Uterus (tissue), 4 donors: ENCODE measurements around the gene BRSK2. TPM values are rescaled to one million over a fixed set of nuclear protein-coding genes. Genes with fewer than 3 reads are reported as not detected.

Experiments used
- DNase-seq, 2 donors: peaks; one replicate each; pipeline ENCODE4 v3.0.0-alpha.2; 2019 to 2020
- H3K27ac ChIP-seq, 2 donors: fragments of 200-600 bp; sonication (generic); 1 replicate in 1 of 2; 2 replicates in 1 of 2; pipeline ENCODE4 v1.5.1; 2016 to 2018
- H3K27me3 ChIP-seq, 2 donors: fragments of 200-600 bp; sonication (generic); one replicate each; pipeline ENCODE4 v1.5.1; 2018 to 2019; ENCODE audit warnings: control low read depth in 1 of 2
- H3K36me3 ChIP-seq, 2 donors: fragments of 200-600 bp; sonication (generic); one replicate each; pipeline ENCODE4 v1.5.1; 2019; ENCODE audit warnings: control low read depth in 1 of 2
- H3K4me1 ChIP-seq, 2 donors: fragments of 200-600 bp; sonication (generic); one replicate each; pipeline ENCODE4 v1.5.1; 2018 to 2019; ENCODE audit warnings: control low read depth in 1 of 2
- H3K4me3 ChIP-seq, 2 donors: fragments of 200-600 bp; sonication (generic); 1 replicate in 1 of 2; 2 replicates in 1 of 2; pipeline ENCODE4 v1.5.1; 2018 to 2019; ENCODE audit warnings: mild to moderate bottlenecking in 1 of 2
- H3K9me3 ChIP-seq, 2 donors: fragments of 200-600 bp; sonication (generic); one replicate each; pipeline ENCODE4 v1.5.1; 2019; ENCODE audit warnings: control low read depth in 1 of 2
- CTCF ChIP-seq, 4 experiments: fragments of 200-600 bp in 2 of 4; fragments of 450-650 bp in 2 of 4; sonication (generic) in 2 of 4; IDR thresholded peaks; one replicate each; pipeline ENCODE4 v1.5.1; 2016 to 2019; ENCODE audit warnings: antibody characterized with exemption in 4 of 4, mild to moderate bottlenecking in 2 of 4, moderate library complexity in 1 of 4
- POLR2A ChIP-seq, 2 donors: fragments of 450-650 bp; IDR thresholded peaks; one replicate each; pipeline ENCODE4 v1.6.1; 2016; ENCODE audit warnings: antibody characterized with exemption in 2 of 2, mild to moderate bottlenecking in 1 of 2, moderate library complexity in 1 of 2
- intact Hi-C: fragments of 100-400 bp; cut with DNase I; formaldehyde crosslinking; loops from one replicate; pipeline ENCODE4 v1.15.1; 2023; ENCODE audit warnings: low total_unique reads
- total RNA-seq, 4 donors: library from RNA; depleted of rRNA in 3 of 4; stranded (reverse); fragments of >200 nt in 3 of 4; gene quantifications; one replicate each; pipeline versions ENCODE4 v1.1.0 to v1.2.4, GENCODE V29; 2014 to 2023
- donor health status: DM: yes; HTN: yes; CAD: no.

Gene BRSK2
- total RNA-seq, 4 donors from 2014 or later = 1.5 to 2.2 TPM; not detected in 2

DNA sequence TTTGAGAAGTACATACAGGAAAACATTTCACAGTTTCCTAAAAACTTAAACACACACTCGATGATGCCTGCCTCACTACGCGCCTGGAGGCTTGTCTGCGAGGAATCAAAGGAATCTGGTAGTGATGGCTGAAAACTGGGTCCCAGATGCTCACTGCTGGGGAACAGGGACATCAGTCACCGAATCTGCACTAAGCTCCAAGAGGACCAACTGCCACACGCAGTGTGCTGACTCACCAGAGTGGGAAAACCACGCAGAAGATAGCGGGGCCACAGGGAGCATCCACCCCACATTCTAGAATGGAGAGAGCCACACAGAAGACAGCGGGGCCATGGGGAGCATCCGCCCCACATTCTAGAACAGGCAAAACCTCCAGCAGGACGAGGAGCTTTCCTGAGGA, 121.2 kb downstream of the BRSK2 start:
- DNase-seq = no peak
- Histone ChIP-seq H3K27me3 (no peaks in the 10 kb centered on the region), H3K36me3 (no peaks in the 10 kb centered on the region), H3K4me3 (no peak overlapping the region), H3K27ac (no peak overlapping the region), H3K9me3 (no peaks in the 10 kb centered on the region), H3K4me1 (peaks cover 9 to 21% of the 10 kb centered on the region in 2 donors)
- TF ChIP-seq POLR2A (IDR thresholded peaks at IDR 0.05) (no peak), CTCF (IDR thresholded peaks at IDR 0.05) (no peak)
- intact Hi-C loops = loop anchor here (10.0 kb wide), 1 partner anchor 306 kb away; no protein-coding TSS in a partner anchor

GRCh38 chr11:1511937-1512496, 122.3 kb downstream of the BRSK2 start:
- Histone ChIP-seq H3K9me3 (no peaks in the 10 kb centered on the region), H3K27ac (no peak overlapping the region), H3K36me3 (no peaks in the 10 kb centered on the region), H3K4me1 (peaks cover 9 to 23% of the 10 kb centered on the region in 2 donors), H3K27me3 (no peaks in the 10 kb centered on the region), H3K4me3 (no peak overlapping the region)
- no peak for DNase-seq
- intact Hi-C loops = loop anchor here (10.0 kb wide), 1 partner anchor 307 kb away; no protein-coding TSS in a partner anchor
- TF ChIP-seq CTCF (IDR thresholded peaks at IDR 0.05) (no peak), POLR2A (IDR thresholded peaks at IDR 0.05) (no peak)

Other genes with a start within 250 kb of the BRSK2 start
- gene MUC5AC, start 232.0 kb upstream of the BRSK2 start, total RNA-seq = under 1 TPM in 1 of 4 donors, not detected in 3; under 0.01 TPM
- 1 to 10 TPM in 2 of 4 donors, under 1 TPM in 2; under 0.01 to 3.8 (median 0.71) TPM for gene MUC5B, start 166.9 kb upstream of the BRSK2 start, total RNA-seq
- gene TOLLIP, start 80.3 kb upstream of the BRSK2 start, total RNA-seq = 10 to 100 TPM in 3 of 4 donors, 1 to 10 TPM in 1; 5.9 to 86.8 (median 36.2) TPM
- gene MOB2, start 96.8 kb downstream of the BRSK2 start, total RNA-seq = 10 to 100 TPM; 17.1 to 72.6 (median 23.6) TPM
- gene DUSP8, start 182.3 kb downstream of the BRSK2 start, total RNA-seq = 10 to 100 TPM in 1 of 4 donors, 1 to 10 TPM in 2, under 1 TPM in 1; under 0.01 to 21.7 (median 3.1) TPM
- not detected for gene KRTAP5-1, start 195.3 kb downstream of the BRSK2 start, total RNA-seq
- not detected for gene KRTAP5-2, start 208.4 kb downstream of the BRSK2 start, total RNA-seq
- gene KRTAP5-3, start 218.5 kb downstream of the BRSK2 start, total RNA-seq = not detected
- not detected for gene KRTAP5-4, start 232.2 kb downstream of the BRSK2 start, total RNA-seq
- gene KRTAP5-5, start 239.8 kb downstream of the BRSK2 start, total RNA-seq = not detected